Measurements from ENCODE around the gene ADGRG3. TPM values are rescaled to one million over a fixed set of nuclear protein-coding genes. Genes with fewer than 3 reads are reported as not detected.

Gene ADGRG3
- polyA plus RNA-seq, 1 donor (not counting 4 experiments of a cell fraction or from before 2014, with no cell fraction given) = not detected

DNA sequence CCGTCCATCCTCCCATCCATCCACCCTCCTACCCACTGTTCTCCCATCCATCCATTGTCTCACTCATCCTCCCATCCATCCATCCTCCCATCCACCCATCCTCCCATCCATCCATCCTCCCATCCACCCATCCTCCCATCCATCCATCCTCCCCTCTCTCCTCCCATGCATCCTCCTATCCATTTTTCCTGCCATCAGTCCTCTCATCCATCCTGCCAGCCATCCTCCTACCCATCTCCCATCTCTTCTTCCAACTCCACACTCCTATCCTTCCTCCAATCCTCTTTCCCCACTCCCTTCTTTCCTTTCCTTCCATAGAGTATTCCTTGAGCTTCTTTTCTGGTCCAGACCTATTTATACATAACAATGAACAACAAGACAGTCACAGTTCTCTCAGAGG, 38.6 kb downstream of the ADGRG3 start:
- TF ChIP-seq EZH2 (IDR thresholded peaks at IDR 0.05; ENCODE audit: low read length) = no peak
- TF ChIP-seq, protein P1, sequence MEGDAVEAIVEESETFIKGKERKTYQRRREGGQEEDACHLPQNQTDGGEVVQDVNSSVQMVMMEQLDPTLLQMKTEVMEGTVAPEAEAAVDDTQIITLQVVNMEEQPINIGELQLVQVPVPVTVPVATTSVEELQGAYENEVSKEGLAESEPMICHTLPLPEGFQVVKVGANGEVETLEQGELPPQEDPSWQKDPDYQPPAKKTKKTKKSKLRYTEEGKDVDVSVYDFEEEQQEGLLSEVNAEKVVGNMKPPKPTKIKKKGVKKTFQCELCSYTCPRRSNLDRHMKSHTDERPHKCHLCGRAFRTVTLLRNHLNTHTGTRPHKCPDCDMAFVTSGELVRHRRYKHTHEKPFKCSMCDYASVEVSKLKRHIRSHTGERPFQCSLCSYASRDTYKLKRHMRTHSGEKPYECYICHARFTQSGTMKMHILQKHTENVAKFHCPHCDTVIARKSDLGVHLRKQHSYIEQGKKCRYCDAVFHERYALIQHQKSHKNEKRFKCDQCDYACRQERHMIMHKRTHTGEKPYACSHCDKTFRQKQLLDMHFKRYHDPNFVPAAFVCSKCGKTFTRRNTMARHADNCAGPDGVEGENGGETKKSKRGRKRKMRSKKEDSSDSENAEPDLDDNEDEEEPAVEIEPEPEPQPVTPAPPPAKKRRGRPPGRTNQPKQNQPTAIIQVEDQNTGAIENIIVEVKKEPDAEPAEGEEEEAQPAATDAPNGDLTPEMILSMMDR (optimal IDR thresholded peaks at IDR 0.05 in 1 of 3, IDR thresholded peaks at IDR 0.05 in 1 of 3, conservative IDR thresholded peaks at IDR 0.05 in 1 of 3; ENCODE audit: extremely low read depth in 1 of 3, insufficient read depth in 2 of 3, low read length in 3 of 3) = no peak
- Histone ChIP-seq H3K4me1 (ENCODE audit: control insufficient read depth, extremely low read depth, insufficient read depth, low read length) (no peaks in the 10 kb centered on the region), H3K27ac (ENCODE audit: control insufficient read depth, insufficient read depth, low read length) (no peak overlapping the region), H3K36me3 (ENCODE audit: control insufficient read depth in 2 of 2, extremely low read depth in 1 of 2, insufficient read depth in 2 of 2, low read length in 2 of 2) (no peaks in the 10 kb centered on the region), H4K20me1 (ENCODE audit: control insufficient read depth, extremely low read depth, insufficient read depth, low read length) (no peaks in the 10 kb centered on the region), H3K9ac (ENCODE audit: control insufficient read depth, extremely low read depth, insufficient read depth, low read length) (no peak overlapping the region), H3K79me2 (ENCODE audit: control insufficient read depth, insufficient read depth, low read length) (no peaks in the 10 kb centered on the region), H3K9me3 (ENCODE audit: control insufficient read depth, low read depth, low read length) (no peaks in the 10 kb centered on the region), H2AFZ (ENCODE audit: control insufficient read depth, low read length) (no peak overlapping the region), H3K27me3 (ENCODE audit: control insufficient read depth, extremely low read depth, insufficient read depth, low read length) (peaks cover 4% of the 10 kb centered on the region), H3K4me2 (ENCODE audit: control insufficient read depth, extremely low read depth, insufficient read depth, low read depth, low read length) (no peak overlapping the region), H3K9me1 (ENCODE audit: control insufficient read depth, extremely low read depth, insufficient read depth, low read length) (no peaks in the 10 kb centered on the region), H3K4me3 (ENCODE audit: control insufficient read depth in 2 of 3, extremely low read depth in 1 of 3, insufficient read depth in 2 of 3, low read depth in 1 of 3, low read length in 3 of 3) (no peak overlapping the region)
- DNase-seq (ENCODE audit: low read depth, low spot score) = no peak
- FAIRE-seq = no peak
- dilution Hi-C loops (cut with MboI; ENCODE audit: extremely low pct_ligation_motif_present, low sequenced_read_pairs) = no loop called here

DNA sequence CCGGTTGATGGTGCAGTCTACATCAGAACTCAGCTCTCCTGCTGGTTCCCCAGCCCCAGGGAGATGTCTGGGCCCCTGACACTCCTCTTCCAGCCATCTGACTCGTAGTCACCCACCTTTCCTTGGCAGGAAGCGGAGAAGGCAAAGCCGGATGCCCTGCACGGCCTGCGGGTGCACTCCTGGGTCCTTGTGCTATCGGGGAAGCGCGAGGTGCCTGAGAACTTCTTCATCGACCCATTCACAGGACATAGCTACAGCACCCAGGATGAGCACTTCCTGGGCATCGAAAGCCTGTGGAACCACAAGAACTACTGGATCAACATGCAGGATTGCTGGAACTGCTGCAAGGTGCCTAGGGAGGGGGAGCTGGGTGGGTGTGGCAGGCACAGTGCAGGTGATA, 39.2 kb downstream of the ADGRG3 start:
- no peak for FAIRE-seq
- TF ChIP-seq, protein P1 (optimal IDR thresholded peaks at IDR 0.05 in 1 of 3, IDR thresholded peaks at IDR 0.05 in 1 of 3, conservative IDR thresholded peaks at IDR 0.05 in 1 of 3; ENCODE audit: extremely low read depth in 1 of 3, insufficient read depth in 2 of 3, low read length in 3 of 3) = no peak
- no peak for TF ChIP-seq EZH2 (IDR thresholded peaks at IDR 0.05; ENCODE audit: low read length)
- H3K9me3 ChIP-seq (ENCODE audit: control insufficient read depth, low read depth, low read length) = no peaks in the 10 kb centered on the region
- H3K79me2 ChIP-seq (ENCODE audit: control insufficient read depth, insufficient read depth, low read length) = no peaks in the 10 kb centered on the region
- no peak for DNase-seq (ENCODE audit: low read depth, low spot score)
- peaks cover 4% of the 10 kb centered on the region for H3K27me3 ChIP-seq (ENCODE audit: control insufficient read depth, extremely low read depth, insufficient read depth, low read length)
- no peak overlapping the region for H3K4me2 ChIP-seq (ENCODE audit: control insufficient read depth, extremely low read depth, insufficient read depth, low read depth, low read length)
- H3K4me1 ChIP-seq (ENCODE audit: control insufficient read depth, extremely low read depth, insufficient read depth, low read length) = no peaks in the 10 kb centered on the region
- H2AFZ ChIP-seq (ENCODE audit: control insufficient read depth, low read length) = no peak overlapping the region
- dilution Hi-C loops (cut with MboI; ENCODE audit: extremely low pct_ligation_motif_present, low sequenced_read_pairs) = no loop called here
- no peak overlapping the region for H3K9ac ChIP-seq (ENCODE audit: control insufficient read depth, extremely low read depth, insufficient read depth, low read length)
- no peaks in the 10 kb centered on the region for H3K36me3 ChIP-seq (ENCODE audit: control insufficient read depth in 2 of 2, extremely low read depth in 1 of 2, insufficient read depth in 2 of 2, low read length in 2 of 2)
- H4K20me1 ChIP-seq (ENCODE audit: control insufficient read depth, extremely low read depth, insufficient read depth, low read length) = no peaks in the 10 kb centered on the region
- no peak overlapping the region for H3K27ac ChIP-seq (ENCODE audit: control insufficient read depth, insufficient read depth, low read length)
- no peak overlapping the region for H3K4me3 ChIP-seq (ENCODE audit: control insufficient read depth in 2 of 3, extremely low read depth in 1 of 3, insufficient read depth in 2 of 3, low read depth in 1 of 3, low read length in 3 of 3)
- H3K9me1 ChIP-seq (ENCODE audit: control insufficient read depth, extremely low read depth, insufficient read depth, low read length) = no peaks in the 10 kb centered on the region
